OCI-LY1 (cell line): Measurements from ENCODE around the gene MYD88.

Experiments used
- EZH2 ChIP-seq: fragments of 200-600 bp; sonication (generic), shearing (Covaris generic); IDR thresholded peaks from 2 replicates; pipeline ENCODE4 v1.8.0; 2017; ENCODE audit warnings: borderline replicate concordance, mixed run types, mild to moderate bottlenecking, antibody characterized with exemption, low read length, moderate library complexity, mixed read lengths
- TF ChIP-seq, protein P1 (sequence below): fragments of 200-600 bp; sonication (generic), shearing (Covaris generic); IDR thresholded peaks from 2 replicates; pipeline ENCODE4 v1.5.1; 2017; ENCODE audit warnings: mild to moderate bottlenecking, antibody characterized with exemption, low read length, moderate library complexity, mixed read lengths

GRCh38 chr3:38101811-38102443 lies 36.5 kb upstream of the MYD88 start:
- TF ChIP-seq, protein P1, sequence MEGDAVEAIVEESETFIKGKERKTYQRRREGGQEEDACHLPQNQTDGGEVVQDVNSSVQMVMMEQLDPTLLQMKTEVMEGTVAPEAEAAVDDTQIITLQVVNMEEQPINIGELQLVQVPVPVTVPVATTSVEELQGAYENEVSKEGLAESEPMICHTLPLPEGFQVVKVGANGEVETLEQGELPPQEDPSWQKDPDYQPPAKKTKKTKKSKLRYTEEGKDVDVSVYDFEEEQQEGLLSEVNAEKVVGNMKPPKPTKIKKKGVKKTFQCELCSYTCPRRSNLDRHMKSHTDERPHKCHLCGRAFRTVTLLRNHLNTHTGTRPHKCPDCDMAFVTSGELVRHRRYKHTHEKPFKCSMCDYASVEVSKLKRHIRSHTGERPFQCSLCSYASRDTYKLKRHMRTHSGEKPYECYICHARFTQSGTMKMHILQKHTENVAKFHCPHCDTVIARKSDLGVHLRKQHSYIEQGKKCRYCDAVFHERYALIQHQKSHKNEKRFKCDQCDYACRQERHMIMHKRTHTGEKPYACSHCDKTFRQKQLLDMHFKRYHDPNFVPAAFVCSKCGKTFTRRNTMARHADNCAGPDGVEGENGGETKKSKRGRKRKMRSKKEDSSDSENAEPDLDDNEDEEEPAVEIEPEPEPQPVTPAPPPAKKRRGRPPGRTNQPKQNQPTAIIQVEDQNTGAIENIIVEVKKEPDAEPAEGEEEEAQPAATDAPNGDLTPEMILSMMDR: no peak
- TF ChIP-seq EZH2: no peak
